ENCODE data around the gene HOXC9.

HOXC9 gene

GRCh38 chr12:53963434-53964314, 36.3 kb upstream of the HOXC9 start:
- no peak for DNase-seq (ENCODE audit: low read depth, low spot score)

GRCh38 chr12:53964315-53964713, 35.6 kb upstream of the HOXC9 start:
- no peak for DNase-seq (ENCODE audit: low read depth, low spot score)

GRCh38 chr12:53965281-53966084, 34.5 kb upstream of the HOXC9 start:
- no peak for DNase-seq (ENCODE audit: low read depth, low spot score)

- DNase-seq (ENCODE audit: low read depth, low spot score), result no peak
Observed at GRCh38 chr12:53966085-53966384, 33.9 kb upstream of the HOXC9 start.

GRCh38 chr12:53966385-53967133, 33.4 kb upstream of the HOXC9 start:
- DNase-seq (ENCODE audit: low read depth, low spot score), result no peak

GRCh38 chr12:53967421-53967925, 32.5 kb upstream of the HOXC9 start:
- no peak for DNase-seq (ENCODE audit: low read depth, low spot score)

GRCh38 chr12:53968214-53969127, 31.5 kb upstream of the HOXC9 start:
- no peak for DNase-seq (ENCODE audit: low read depth, low spot score)

GRCh38 chr12:53969588-53970259, 30.2 kb upstream of the HOXC9 start:
- no peak for DNase-seq (ENCODE audit: low read depth, low spot score)

- no peak for DNase-seq (ENCODE audit: low read depth, low spot score)
Observed at GRCh38 chr12:53970451-53970850, 29.5 kb upstream of the HOXC9 start.

- no peak for DNase-seq (ENCODE audit: low read depth, low spot score)
Observed at GRCh38 chr12:53971129-53971528, 28.8 kb upstream of the HOXC9 start.

- no peak for DNase-seq (ENCODE audit: low read depth, low spot score)
Observed at GRCh38 chr12:53971686-53972085, 28.3 kb upstream of the HOXC9 start.

GRCh38 chr12:53972152-53972702, 27.7 kb upstream of the HOXC9 start:
- no peak for DNase-seq (ENCODE audit: low read depth, low spot score)

- no peak for DNase-seq (ENCODE audit: low read depth, low spot score)
Observed at GRCh38 chr12:53972722-53973235, 27.2 kb upstream of the HOXC9 start, which contains the start of gene HOXC11. Gene HOXC11, plus strand, starts transcription at chr12:53973126. Its CDS starts 116 bp downstream, at chr12:53973242.

GRCh38 chr12:53973236-53974042, 26.5 kb upstream of the HOXC9 start:
- no peak for DNase-seq (ENCODE audit: low read depth, low spot score)

- no peak for DNase-seq (ENCODE audit: low read depth, low spot score)
Observed at GRCh38 chr12:53974084-53975063, 25.6 kb upstream of the HOXC9 start, which contains the start of gene HOTAIR. Gene HOTAIR, minus strand, starts transcription at chr12:53974954.

- DNase-seq (ENCODE audit: low read depth, low spot score), result no peak
Observed at GRCh38 chr12:53975064-53975471, 24.9 kb upstream of the HOXC9 start.

GRCh38 chr12:53975479-53976152, 24.3 kb upstream of the HOXC9 start:
- DNase-seq (ENCODE audit: low read depth, low spot score), result no peak
